ENCODE measurements around the gene TUBAL3.

Gene TUBAL3

DNA sequence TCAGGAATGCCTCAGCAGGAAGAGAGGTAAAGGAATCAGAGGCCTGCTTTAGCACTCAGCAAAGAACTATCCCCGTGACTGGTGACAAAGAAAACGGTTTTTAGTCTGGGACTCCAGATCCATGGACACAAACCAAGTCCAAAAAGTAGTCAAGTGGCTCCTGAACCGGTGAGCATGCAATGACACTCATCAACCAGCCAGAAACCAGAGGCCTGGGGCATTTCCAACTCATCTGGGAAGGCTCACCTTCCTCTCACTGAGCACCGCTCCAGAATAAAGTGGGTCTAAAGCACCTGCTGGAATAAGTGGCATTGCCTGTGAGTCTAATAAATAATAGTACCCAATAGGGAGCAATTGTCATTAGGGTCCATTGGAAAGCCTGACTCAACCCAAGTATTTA, 57.7 kb downstream of the TUBAL3 start:
- in situ Hi-C loops (cut with HindIII; ENCODE audit: low sequenced_read_pairs): no loop called here

DNA sequence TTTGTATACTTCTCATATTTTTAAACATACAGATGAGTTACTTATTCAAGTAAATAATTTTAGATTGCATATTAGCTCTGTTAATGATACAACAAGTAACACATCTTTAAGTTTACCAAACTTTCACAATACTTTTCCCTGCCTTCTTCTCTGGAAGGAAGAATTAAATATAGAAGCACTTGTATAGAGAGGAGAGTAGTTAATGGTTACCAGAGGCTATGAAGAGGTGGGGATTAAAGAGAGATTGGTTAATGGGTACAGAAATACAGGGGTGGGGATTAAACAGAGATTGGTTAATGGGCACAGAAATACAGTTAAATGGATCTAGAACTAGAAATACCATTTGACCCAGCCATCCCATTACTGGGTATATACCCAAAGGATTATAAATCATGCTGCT, 59.9 kb downstream of the TUBAL3 start:
- in situ Hi-C loops (cut with HindIII; ENCODE audit: low sequenced_read_pairs): no loop called here

DNA sequence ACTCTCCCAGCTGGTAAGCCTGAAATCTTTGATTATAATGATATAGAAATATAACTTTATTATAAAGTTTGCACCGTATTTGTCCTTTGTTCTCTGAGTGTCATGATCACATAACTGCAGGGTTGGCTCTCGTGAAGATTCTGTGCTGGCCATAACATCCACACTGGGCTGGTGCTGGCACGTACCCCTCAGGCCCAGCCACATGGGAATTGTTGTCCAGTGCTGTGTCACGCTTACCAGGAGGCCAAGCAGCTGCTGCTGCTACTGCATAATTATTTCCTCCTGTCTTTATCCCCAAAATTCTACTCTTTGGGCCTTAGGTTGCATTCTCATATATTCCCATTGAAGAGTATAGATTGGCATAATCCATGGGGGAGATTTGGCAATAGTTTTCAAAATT, 60.6 kb downstream of the TUBAL3 start:
- in situ Hi-C loops (cut with HindIII; ENCODE audit: low sequenced_read_pairs): no loop called here

DNA sequence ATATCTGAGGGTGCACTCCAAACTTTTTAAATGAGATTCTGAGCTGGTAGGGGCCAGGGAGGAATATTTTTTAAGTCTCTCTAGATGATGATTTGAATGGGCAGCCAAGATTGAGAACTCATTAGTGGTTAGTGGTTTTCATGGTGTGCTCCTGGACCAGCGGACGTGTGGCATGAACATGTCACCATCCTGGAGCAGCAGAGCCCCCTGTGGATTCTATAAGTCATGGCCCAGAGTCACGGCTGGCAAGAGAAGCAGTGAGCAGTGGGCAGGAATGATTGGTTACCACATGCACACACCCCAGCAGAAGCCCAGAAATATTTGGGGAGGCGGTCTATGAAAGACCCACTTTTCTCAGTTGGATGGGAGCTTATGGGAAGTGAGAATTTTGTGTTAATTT, 61.1 kb downstream of the TUBAL3 start:
- in situ Hi-C loops (cut with HindIII; ENCODE audit: low sequenced_read_pairs): no loop called here
